Uterus (tissue), 4 donors: Measurements from ENCODE around the gene TNFRSF4. TPM values are rescaled to one million over a fixed set of nuclear protein-coding genes. Genes with fewer than 3 reads are reported as not detected.

Source experiments
- DNase-seq, 2 donors: peaks; one replicate each; pipeline ENCODE4 v3.0.0-alpha.2; 2019 to 2020
- H3K27ac ChIP-seq, 2 donors: fragments of 200-600 bp; sonication (generic); 1 replicate in 1 of 2; 2 replicates in 1 of 2; pipeline ENCODE4 v1.5.1; 2016 to 2018
- H3K27me3 ChIP-seq, 2 donors: fragments of 200-600 bp; sonication (generic); one replicate each; pipeline ENCODE4 v1.5.1; 2018 to 2019; ENCODE audit warnings: control low read depth in 1 of 2
- H3K36me3 ChIP-seq, 2 donors: fragments of 200-600 bp; sonication (generic); one replicate each; pipeline ENCODE4 v1.5.1; 2019; ENCODE audit warnings: control low read depth in 1 of 2
- H3K4me1 ChIP-seq, 2 donors: fragments of 200-600 bp; sonication (generic); one replicate each; pipeline ENCODE4 v1.5.1; 2018 to 2019; ENCODE audit warnings: control low read depth in 1 of 2
- H3K4me3 ChIP-seq, 2 donors: fragments of 200-600 bp; sonication (generic); 1 replicate in 1 of 2; 2 replicates in 1 of 2; pipeline ENCODE4 v1.5.1; 2018 to 2019; ENCODE audit warnings: mild to moderate bottlenecking in 1 of 2
- H3K9me3 ChIP-seq, 2 donors: fragments of 200-600 bp; sonication (generic); one replicate each; pipeline ENCODE4 v1.5.1; 2019; ENCODE audit warnings: control low read depth in 1 of 2
- CTCF ChIP-seq, 4 experiments: fragments of 200-600 bp in 2 of 4; fragments of 450-650 bp in 2 of 4; sonication (generic) in 2 of 4; IDR thresholded peaks; one replicate each; pipeline ENCODE4 v1.5.1; 2016 to 2019; ENCODE audit warnings: antibody characterized with exemption in 4 of 4, mild to moderate bottlenecking in 2 of 4, moderate library complexity in 1 of 4
- POLR2A ChIP-seq, 2 donors: fragments of 450-650 bp; IDR thresholded peaks; one replicate each; pipeline ENCODE4 v1.6.1; 2016; ENCODE audit warnings: antibody characterized with exemption in 2 of 2, mild to moderate bottlenecking in 1 of 2, moderate library complexity in 1 of 2
- intact Hi-C: fragments of 100-400 bp; cut with DNase I; formaldehyde crosslinking; loops from one replicate; pipeline ENCODE4 v1.15.1; 2023; ENCODE audit warnings: low total_unique reads
- total RNA-seq, 4 donors: library from RNA; depleted of rRNA in 3 of 4; stranded (reverse); fragments of >200 nt in 3 of 4; gene quantifications; one replicate each; pipeline versions ENCODE4 v1.1.0 to v1.2.4, GENCODE V29; 2014 to 2023
- donor health status: DM: yes; HTN: yes; CAD: no.

TNFRSF4 gene
- total RNA-seq, 4 donors from 2014 or later = 1.3 to 1.5 TPM; not detected in 2

GRCh38 chr1:1230656-1231399, 16.9 kb upstream of the TNFRSF4 start:
- Histone ChIP-seq H3K27me3 (no peaks in the 10 kb centered on the region), H3K4me3 (peak overlapping the region; percentile 67 to 98), H3K36me3 (no peaks in the 10 kb centered on the region), H3K27ac (peak overlapping the region; percentile 70 to 93), H3K4me1 (peaks cover 0 to 27% of the 10 kb centered on the region in 2 donors), H3K9me3 (no peaks in the 10 kb centered on the region)
- DNase-seq = no peak
- no peak for TF ChIP-seq POLR2A (IDR thresholded peaks at IDR 0.05)
- TF ChIP-seq CTCF (IDR thresholded peaks at IDR 0.05) = no peak
- intact Hi-C loops = loop anchor here (10.0 kb wide), 1 partner anchor 256 kb away; no protein-coding TSS in a partner anchor

DNA sequence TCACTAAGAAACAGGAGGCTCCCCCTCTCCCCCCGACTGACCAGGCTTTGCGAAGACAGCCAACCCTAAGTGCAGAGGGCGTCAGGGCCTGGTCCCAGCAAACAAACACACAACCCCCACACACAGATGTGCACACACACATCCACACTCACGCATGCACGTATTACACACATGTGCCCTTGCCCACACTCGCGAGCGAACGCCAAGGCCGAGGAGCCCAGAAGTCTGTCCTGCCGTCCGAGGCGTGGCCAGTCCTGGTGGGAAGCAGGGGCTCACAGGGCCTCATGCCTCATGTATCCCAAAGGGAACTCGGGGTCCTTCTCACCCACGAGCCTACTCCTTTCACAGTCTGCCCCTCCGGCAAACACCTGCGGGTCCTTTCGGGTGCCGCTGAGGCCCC, 15.8 kb upstream of the TNFRSF4 start:
- no peak for DNase-seq
- Histone ChIP-seq H3K4me3 (no peak overlapping the region), H3K27me3 (no peaks in the 10 kb centered on the region), H3K27ac (no peak overlapping the region), H3K9me3 (no peaks in the 10 kb centered on the region), H3K36me3 (no peaks in the 10 kb centered on the region), H3K4me1 (peaks cover 0 to 27% of the 10 kb centered on the region in 2 donors)
- intact Hi-C loops = loop anchor here (10.0 kb wide), 1 partner anchor 255 kb away; no protein-coding TSS in a partner anchor
- TF ChIP-seq CTCF (IDR thresholded peaks at IDR 0.05) = no peak
- TF ChIP-seq POLR2A (IDR thresholded peaks at IDR 0.05) = no peak

GRCh38 chr1:1228596-1229321, 14.8 kb upstream of the TNFRSF4 start:
- TF ChIP-seq CTCF (IDR thresholded peaks at IDR 0.05) (no peak), POLR2A (IDR thresholded peaks at IDR 0.05) (no peak)
- intact Hi-C loops = no loop called here
- Histone ChIP-seq H3K36me3 (no peaks in the 10 kb centered on the region), H3K4me3 (no peak overlapping the region), H3K9me3 (no peaks in the 10 kb centered on the region), H3K27ac (no peak overlapping the region), H3K4me1 (peaks cover 0 to 27% of the 10 kb centered on the region in 2 donors), H3K27me3 (no peaks in the 10 kb centered on the region)
- DNase-seq = no peak

DNA sequence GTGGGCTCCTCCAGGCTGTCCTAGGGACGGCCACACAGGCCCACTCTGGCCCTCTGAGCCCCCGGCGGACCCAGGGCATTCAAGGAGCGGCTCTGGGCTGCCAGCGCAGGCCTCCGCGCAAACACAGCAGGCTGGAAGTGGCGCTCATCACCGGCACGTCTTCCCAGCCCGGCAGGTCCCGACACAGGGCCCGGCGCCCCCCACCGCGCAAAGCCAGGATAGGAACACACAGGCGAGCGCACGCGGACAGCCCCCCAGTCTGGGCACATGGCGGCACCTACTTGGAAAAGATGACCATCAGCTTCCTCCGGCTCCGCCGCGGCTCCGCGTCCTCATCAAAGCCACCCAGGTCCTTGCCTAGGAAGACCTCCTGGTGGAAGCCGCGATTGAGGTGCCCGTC, 14.2 kb upstream of the TNFRSF4 start:
- no peak for TF ChIP-seq CTCF (IDR thresholded peaks at IDR 0.05)
- H3K27me3 ChIP-seq = no peaks in the 10 kb centered on the region
- H3K27ac ChIP-seq = no peak overlapping the region
- peaks cover 0 to 24% of the 10 kb centered on the region in 2 donors for H3K4me1 ChIP-seq
- DNase-seq = no peak
- H3K9me3 ChIP-seq = no peaks in the 10 kb centered on the region
- no peak overlapping the region for H3K4me3 ChIP-seq
- intact Hi-C loops = no loop called here
- no peaks in the 10 kb centered on the region for H3K36me3 ChIP-seq

DNA sequence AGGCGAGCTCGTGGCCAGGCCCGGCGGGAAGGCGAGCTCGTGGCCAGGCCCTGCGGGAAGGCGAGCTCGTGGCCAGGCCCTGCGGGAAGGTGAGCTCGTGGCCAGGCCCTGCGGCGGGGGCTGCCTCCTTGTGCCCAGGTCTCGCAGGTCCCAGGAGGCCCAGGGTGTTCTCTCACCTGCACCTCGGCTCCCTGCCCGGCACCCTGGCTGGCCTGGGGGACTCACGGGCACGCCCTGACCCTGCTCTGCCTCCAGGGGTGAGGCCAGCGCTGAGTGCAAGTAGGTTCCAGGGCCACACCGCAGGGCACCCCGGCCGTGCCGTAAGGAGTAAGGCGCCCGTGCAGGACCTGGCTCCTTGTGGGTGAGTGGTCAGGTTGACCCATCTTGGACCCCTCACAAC, 13.4 kb upstream of the TNFRSF4 start:
- H3K9me3 ChIP-seq = no peaks in the 10 kb centered on the region
- H3K4me3 ChIP-seq = no peak overlapping the region
- no peak overlapping the region for H3K27ac ChIP-seq
- TF ChIP-seq POLR2A (IDR thresholded peaks at IDR 0.05) = no peak
- TF ChIP-seq CTCF (IDR thresholded peaks at IDR 0.05) = no peak
- H3K27me3 ChIP-seq = no peaks in the 10 kb centered on the region
- no peak for DNase-seq
- H3K36me3 ChIP-seq = no peaks in the 10 kb centered on the region
- intact Hi-C loops = no loop called here
- H3K4me1 ChIP-seq = peaks cover 0 to 16% of the 10 kb centered on the region in 2 donors
